Keratinocyte (primary cell): Measurements from ENCODE around the gene SIAH2.

Experiments used
- EZH2 ChIP-seq: IDR thresholded peaks from one replicate; pipeline ENCODE4 v1.6.1; 2012; ENCODE audit warnings: inconsistent platforms, mild to moderate bottlenecking, low read length, moderate library complexity
- TF ChIP-seq, protein P1 (sequence below), 3 experiments: IDR thresholded peaks in 1 of 3; conservative IDR thresholded peaks in 1 of 3; optimal IDR thresholded peaks in 1 of 3; 2 replicates in 2 of 3; 3 replicates in 1 of 3; pipeline versions ENCODE3 to v1.5.1; 2011; ENCODE audit warnings: low read length in 3 of 3, mild to moderate bottlenecking in 3 of 3, moderate library complexity in 2 of 3, control low read depth in 1 of 3, inconsistent platforms in 1 of 3; ENCODE audit not compliant: insufficient read depth in 2 of 3; ENCODE audit errors: extremely low read depth in 1 of 3

DNA sequence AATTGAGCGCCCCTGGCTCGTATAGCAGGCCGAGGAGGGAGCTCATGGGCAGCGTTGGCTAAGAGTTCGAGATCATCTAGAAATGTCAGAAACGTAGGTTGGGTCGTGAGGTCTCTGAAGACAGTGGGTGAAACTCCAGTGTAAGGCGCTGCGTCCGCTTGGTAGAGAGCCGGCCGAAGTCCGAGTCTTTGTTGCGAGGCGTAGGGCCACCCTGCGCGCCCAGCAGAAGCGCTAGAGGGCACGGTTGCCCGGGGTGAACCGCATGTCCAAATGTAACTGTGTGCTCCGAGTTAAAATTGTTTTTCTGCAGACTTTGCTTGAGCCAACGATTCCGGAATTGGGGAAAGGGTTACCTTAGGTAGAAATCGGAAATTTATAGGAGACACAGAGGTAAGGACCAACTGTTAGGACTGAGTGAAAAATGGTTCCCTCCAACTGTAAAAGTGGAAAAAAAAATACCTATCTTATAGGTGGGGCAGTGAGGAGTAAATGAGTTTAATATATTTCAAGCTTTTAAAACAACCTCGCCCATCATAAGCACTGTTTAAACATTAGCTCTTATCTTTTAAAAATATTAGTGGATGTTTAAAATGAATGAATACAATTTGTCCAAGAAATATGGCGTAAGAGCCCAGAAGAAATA, 993 bp upstream of the SIAH2 start:
- TF ChIP-seq, protein P1, sequence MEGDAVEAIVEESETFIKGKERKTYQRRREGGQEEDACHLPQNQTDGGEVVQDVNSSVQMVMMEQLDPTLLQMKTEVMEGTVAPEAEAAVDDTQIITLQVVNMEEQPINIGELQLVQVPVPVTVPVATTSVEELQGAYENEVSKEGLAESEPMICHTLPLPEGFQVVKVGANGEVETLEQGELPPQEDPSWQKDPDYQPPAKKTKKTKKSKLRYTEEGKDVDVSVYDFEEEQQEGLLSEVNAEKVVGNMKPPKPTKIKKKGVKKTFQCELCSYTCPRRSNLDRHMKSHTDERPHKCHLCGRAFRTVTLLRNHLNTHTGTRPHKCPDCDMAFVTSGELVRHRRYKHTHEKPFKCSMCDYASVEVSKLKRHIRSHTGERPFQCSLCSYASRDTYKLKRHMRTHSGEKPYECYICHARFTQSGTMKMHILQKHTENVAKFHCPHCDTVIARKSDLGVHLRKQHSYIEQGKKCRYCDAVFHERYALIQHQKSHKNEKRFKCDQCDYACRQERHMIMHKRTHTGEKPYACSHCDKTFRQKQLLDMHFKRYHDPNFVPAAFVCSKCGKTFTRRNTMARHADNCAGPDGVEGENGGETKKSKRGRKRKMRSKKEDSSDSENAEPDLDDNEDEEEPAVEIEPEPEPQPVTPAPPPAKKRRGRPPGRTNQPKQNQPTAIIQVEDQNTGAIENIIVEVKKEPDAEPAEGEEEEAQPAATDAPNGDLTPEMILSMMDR (optimal IDR thresholded peaks at IDR 0.05 in 1 of 3, IDR thresholded peaks at IDR 0.05 in 1 of 3, conservative IDR thresholded peaks at IDR 0.05 in 1 of 3; ENCODE audit: extremely low read depth in 1 of 3, insufficient read depth in 2 of 3, low read length in 3 of 3) = peak; percentile 47 to 59 (median 51)
- no peak for TF ChIP-seq EZH2
